ENCODE measurements around the gene IRF2BPL. TPM values are rescaled to one million over a fixed set of nuclear protein-coding genes. Genes with fewer than 3 reads are reported as not detected.

Gene IRF2BPL
- total RNA-seq (16.8 TPM), polyA plus RNA-seq (ENCODE audit: insufficient read depth in 1 of 8, insufficient read length in 8 of 8, low replicate concordance in 1 of 8) (10 to 100 TPM; 20.3 to 30.4 (median 25.2) TPM)
- long read RNA-seq, donor 1, full-length matches to known transcripts, result 27 of 27 reads
- long read RNA-seq, donor 1, partial matches to known transcripts, result 0 of 27 reads
- long read RNA-seq, donor 1, other reads (novel, unspliced or antisense), result 0 of 27 reads
- long read RNA-seq, donor 2, full-length matches to known transcripts, result 7 of 7 reads
- long read RNA-seq, donor 2, partial matches to known transcripts, result 0 of 7 reads
- long read RNA-seq, donor 2, other reads (novel, unspliced or antisense), result 0 of 7 reads
- long read RNA-seq, donor 3, full-length matches to known transcripts, result 50 of 50 reads
- long read RNA-seq, donor 3, partial matches to known transcripts, result 0 of 50 reads
- long read RNA-seq, donor 3, other reads (novel, unspliced or antisense), result 0 of 50 reads
- long read RNA-seq, donor 4, full-length matches to known transcripts, result 52 of 52 reads
- long read RNA-seq, donor 4, partial matches to known transcripts, result 0 of 52 reads
- long read RNA-seq, donor 4, other reads (novel, unspliced or antisense), result 0 of 52 reads
- long read RNA-seq, donor 5, full-length matches to known transcripts, result 116 of 116 reads
- long read RNA-seq, donor 5, partial matches to known transcripts, result 0 of 116 reads
- long read RNA-seq, donor 5, other reads (novel, unspliced or antisense), result 0 of 116 reads
- long read RNA-seq, donor 6, full-length matches to known transcripts, result 74 of 74 reads
- long read RNA-seq, donor 6, partial matches to known transcripts, result 0 of 74 reads
- long read RNA-seq, donor 6, other reads (novel, unspliced or antisense), result 0 of 74 reads
- long read RNA-seq, donor 7, full-length matches to known transcripts, result 59 of 59 reads
- long read RNA-seq, donor 7, partial matches to known transcripts, result 0 of 59 reads
- long read RNA-seq, donor 7, other reads (novel, unspliced or antisense), result 0 of 59 reads
- long read RNA-seq, donor 8, full-length matches to known transcripts, result 50 of 50 reads
- long read RNA-seq, donor 8, partial matches to known transcripts, result 0 of 50 reads
- long read RNA-seq, donor 8, other reads (novel, unspliced or antisense), result 0 of 50 reads
- long read RNA-seq, donor 9, full-length matches to known transcripts, result 50 of 50 reads
- long read RNA-seq, donor 9, partial matches to known transcripts, result 0 of 50 reads
- long read RNA-seq, donor 9, other reads (novel, unspliced or antisense), result 0 of 50 reads
- long read RNA-seq, donor 10, full-length matches to known transcripts, result 54 of 54 reads
- long read RNA-seq, donor 10, partial matches to known transcripts, result 0 of 54 reads
- long read RNA-seq, donor 10, other reads (novel, unspliced or antisense), result 0 of 54 reads
- long read RNA-seq, donor 11, full-length matches to known transcripts, result 52 of 52 reads
- long read RNA-seq, donor 11, partial matches to known transcripts, result 0 of 52 reads
- long read RNA-seq, donor 11, other reads (novel, unspliced or antisense), result 0 of 52 reads

DNA sequence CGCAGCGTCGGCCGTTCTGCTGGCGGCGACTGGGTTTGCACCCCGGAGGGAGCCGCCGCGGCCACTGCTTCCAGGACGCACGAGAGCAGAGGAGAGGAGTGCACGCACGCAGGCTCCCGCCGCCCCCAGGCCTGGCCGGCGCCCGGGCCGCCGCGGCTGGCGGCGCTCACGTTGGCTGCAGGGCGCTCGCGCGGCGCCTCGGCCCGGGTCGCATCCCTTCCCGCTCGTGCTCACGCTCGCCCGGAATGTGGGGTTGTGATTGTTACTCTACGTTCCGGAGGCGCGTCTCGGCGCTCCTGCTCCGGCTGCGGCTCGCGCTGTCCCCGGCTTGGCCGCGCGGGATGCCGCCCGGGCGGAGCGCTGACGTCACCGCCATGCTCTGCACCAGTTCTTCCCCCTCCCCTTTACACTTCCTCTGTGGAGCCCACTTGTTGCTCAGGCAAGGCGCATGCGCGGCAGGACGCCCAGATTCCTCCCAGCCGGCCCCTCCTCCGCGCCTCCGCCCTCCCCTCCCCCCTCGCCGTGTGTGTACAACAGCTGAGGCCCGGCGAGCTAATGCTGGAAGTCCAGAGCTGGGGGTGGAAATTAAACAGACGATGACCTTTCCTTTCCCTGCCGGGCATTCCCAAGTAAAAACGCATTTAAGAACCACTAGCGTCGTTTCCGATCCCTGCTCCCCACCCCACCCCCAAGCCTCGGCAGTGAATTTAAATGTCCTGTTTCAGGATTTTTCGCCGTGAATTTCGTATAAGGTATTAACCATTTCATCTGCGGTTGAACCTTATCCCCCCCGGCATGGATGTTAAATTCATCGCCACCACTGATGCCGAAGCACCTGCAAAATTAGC lies at the start of gene IRF2BPL:
TSS of gene IRF2BPL (minus strand) at position 325 of the 848 bp plus-strand sequence. CDS start 916 bp downstream, outside the sequence.
- peak; percentile 99 for DNase-seq
- peak within 1 kb of the TSS; percentile 92 for H3K4me3 ChIP-seq (ENCODE audit: low read length)
- no peaks in the 10 kb centered on the region for H3K27me3 ChIP-seq (ENCODE audit: control insufficient read depth, insufficient read depth, low read length)
- H3K36me3 ChIP-seq (ENCODE audit: control insufficient read depth, insufficient read depth, low read length), result peaks cover 13% of the 10 kb centered on the region
- H3K4me1 ChIP-seq (ENCODE audit: control insufficient read depth, insufficient read depth, low read length), result peaks cover 57% of the 10 kb centered on the region
- H3K9me3 ChIP-seq (replicated peaks; ENCODE audit: control insufficient read depth, low read depth, low read length), result no peaks in the 10 kb centered on the region
- under 1% methylated on average over 61 of the region's 84 CpGs for WGBS (ENCODE audit: insufficient coverage)
- H3K27ac ChIP-seq (ENCODE audit: low read length), result peak within 1 kb of the TSS; percentile 100

DNA sequence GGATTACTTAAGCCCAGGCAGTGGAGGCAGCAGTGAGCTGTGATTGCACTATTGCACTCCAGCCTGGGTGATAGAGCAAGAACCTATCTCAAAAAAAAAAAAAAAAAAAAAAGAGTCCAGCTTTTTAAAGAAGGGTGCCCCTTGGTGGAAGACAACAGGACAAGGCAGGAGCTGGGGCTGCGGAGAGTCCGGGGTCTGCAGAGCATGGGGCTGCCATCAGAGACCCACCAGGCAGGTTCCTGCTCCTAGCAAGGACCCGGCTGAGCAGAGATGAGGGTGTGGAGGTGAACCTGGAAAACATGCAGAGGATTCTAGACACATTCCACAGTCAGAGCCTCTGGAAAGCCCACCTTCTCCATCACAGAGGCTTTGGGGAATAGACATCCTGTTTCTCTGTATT lies 48.5 kb upstream of the IRF2BPL start:
- Histone ChIP-seq H3K27ac (ENCODE audit: low read length) (peak overlapping the region; percentile 82), H3K4me3 (ENCODE audit: low read length) (no peak overlapping the region), H3K4me1 (ENCODE audit: control insufficient read depth, insufficient read depth, low read length) (peaks cover 18% of the 10 kb centered on the region), H3K36me3 (ENCODE audit: control insufficient read depth, insufficient read depth, low read length) (no peaks in the 10 kb centered on the region), H3K9me3 (replicated peaks; ENCODE audit: control insufficient read depth, low read depth, low read length) (peaks cover 6% of the 10 kb centered on the region), H3K27me3 (ENCODE audit: control insufficient read depth, insufficient read depth, low read length) (no peaks in the 10 kb centered on the region)
- DNase-seq, result no peak
- 90% methylated on average over 2 of the region's 3 CpGs for WGBS (ENCODE audit: insufficient coverage)

DNA sequence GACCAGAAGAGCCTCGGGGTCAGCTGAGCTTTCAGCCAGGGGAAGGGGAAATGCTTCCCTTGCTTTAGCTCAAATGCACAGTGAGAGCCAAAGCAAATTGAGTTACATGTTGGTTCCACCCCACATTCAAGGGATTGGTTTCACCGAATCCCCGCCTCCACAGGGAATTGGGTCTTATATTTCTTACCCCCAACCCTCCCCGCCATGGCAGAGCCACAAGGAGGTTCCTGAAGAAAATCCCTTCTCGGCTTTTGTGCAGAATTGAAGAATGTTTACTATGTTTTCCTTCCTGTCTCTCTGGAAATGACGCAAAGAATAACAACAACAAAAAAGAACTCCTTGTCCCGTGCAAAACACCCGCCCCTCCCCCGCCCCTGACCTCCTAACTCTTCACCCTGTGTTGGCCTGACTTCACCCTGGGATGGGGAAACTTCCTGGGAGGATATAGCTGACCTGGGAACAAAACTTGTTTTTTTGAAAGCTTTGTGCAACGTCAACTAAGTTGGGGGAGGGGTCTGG lies 47.7 kb upstream of the IRF2BPL start:
- H3K4me3 ChIP-seq (ENCODE audit: low read length), result no peak overlapping the region

DNA sequence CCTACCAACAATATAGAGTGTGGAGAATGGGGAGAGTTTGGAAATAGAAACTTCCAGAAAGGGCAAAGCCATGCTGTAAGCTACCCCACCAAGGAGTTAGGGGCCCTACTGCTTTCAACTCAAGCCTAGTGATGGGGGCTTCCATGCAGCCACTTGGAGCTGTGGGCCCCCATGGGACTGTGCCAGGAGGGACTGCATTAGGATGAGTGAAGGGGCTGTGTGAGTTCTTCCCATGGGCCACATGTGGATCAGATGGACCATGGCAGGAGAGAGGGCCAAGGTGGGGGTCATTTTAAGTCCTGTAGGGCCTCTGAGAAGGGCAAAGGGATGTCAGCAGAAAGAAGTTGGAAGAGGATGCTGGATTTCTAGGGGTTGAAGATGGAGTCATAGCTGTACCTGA lies 46.5 kb upstream of the IRF2BPL start:
- no peak for DNase-seq
- no peak overlapping the region for H3K4me3 ChIP-seq (ENCODE audit: low read length)
- H3K9me3 ChIP-seq (replicated peaks; ENCODE audit: control insufficient read depth, low read depth, low read length), result peaks cover 2% of the 10 kb centered on the region
- H3K27me3 ChIP-seq (ENCODE audit: control insufficient read depth, insufficient read depth, low read length), result no peaks in the 10 kb centered on the region
- H3K36me3 ChIP-seq (ENCODE audit: control insufficient read depth, insufficient read depth, low read length), result no peaks in the 10 kb centered on the region
- peaks cover 24% of the 10 kb centered on the region for H3K4me1 ChIP-seq (ENCODE audit: control insufficient read depth, insufficient read depth, low read length)
- H3K27ac ChIP-seq (ENCODE audit: low read length), result no peak overlapping the region

More for the DNA sequence above, 47.7 kb upstream of the IRF2BPL start:
- DNase-seq, result peak; percentile 75
- Histone ChIP-seq H3K27ac (ENCODE audit: low read length) (peak overlapping the region; percentile 82), H3K4me1 (ENCODE audit: control insufficient read depth, insufficient read depth, low read length) (peaks cover 18% of the 10 kb centered on the region), H3K36me3 (ENCODE audit: control insufficient read depth, insufficient read depth, low read length) (no peaks in the 10 kb centered on the region), H3K9me3 (replicated peaks; ENCODE audit: control insufficient read depth, low read depth, low read length) (peaks cover 6% of the 10 kb centered on the region), H3K27me3 (ENCODE audit: control insufficient read depth, insufficient read depth, low read length) (no peaks in the 10 kb centered on the region)
- 0% methylated on average over 1 of the region's 10 CpGs for WGBS (ENCODE audit: insufficient coverage)

DNA sequence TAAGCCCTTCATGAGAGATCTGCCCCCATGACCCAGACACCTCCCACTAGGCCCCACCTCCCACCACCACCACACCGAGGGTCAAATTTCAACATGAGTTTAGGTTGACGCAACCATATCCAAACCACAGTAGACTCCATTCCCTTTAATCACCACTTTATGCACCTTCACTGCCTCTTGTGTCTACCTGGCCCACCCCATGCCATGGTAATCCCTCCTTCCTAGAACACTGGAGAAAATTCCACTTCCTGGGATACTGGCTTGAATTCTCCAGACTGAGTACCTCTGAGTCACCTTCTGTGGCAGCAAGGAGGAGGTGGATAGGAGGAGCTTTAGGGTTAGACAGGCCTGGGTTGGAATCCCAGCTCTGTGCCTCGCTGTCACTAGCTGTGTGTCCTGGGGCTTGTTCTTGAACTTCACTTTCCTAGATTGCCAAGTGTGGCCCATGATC lies 43.5 kb upstream of the IRF2BPL start:
- H3K9me3 ChIP-seq (replicated peaks; ENCODE audit: control insufficient read depth, low read depth, low read length), result no peaks in the 10 kb centered on the region
- peaks cover 32% of the 10 kb centered on the region for H3K4me1 ChIP-seq (ENCODE audit: control insufficient read depth, insufficient read depth, low read length)
- H3K27me3 ChIP-seq (ENCODE audit: control insufficient read depth, insufficient read depth, low read length), result no peaks in the 10 kb centered on the region
- WGBS (ENCODE audit: insufficient coverage), result 59% methylated on average over 3 of the region's 3 CpGs
- DNase-seq, result no peak
- no peak overlapping the region for H3K4me3 ChIP-seq (ENCODE audit: low read length)
- H3K36me3 ChIP-seq (ENCODE audit: control insufficient read depth, insufficient read depth, low read length), result no peaks in the 10 kb centered on the region
- no peak overlapping the region for H3K27ac ChIP-seq (ENCODE audit: low read length)

DNA sequence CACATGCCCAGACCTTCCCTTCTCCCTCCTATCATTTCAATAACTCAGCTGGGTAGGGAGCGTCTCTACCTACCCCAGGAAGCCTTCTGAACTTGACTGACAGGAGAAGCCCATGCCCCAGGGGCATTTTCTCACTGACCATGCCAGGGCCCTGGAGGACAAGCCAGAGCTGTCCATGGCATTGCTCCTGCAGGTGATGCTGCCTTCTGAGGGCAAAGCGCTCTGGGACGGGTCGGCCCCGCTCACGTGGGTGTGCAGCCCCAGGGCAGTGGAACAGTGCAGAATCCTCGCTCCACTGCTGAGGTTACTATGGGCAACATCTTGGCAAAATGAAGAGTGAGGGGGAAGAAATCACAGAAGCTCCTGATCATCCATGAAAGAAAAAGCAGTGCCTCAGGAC lies 41.0 kb upstream of the IRF2BPL start:
- H3K27ac ChIP-seq (ENCODE audit: low read length), result no peak overlapping the region
- DNase-seq, result no peak
- H3K27me3 ChIP-seq (ENCODE audit: control insufficient read depth, insufficient read depth, low read length), result no peaks in the 10 kb centered on the region
- H3K36me3 ChIP-seq (ENCODE audit: control insufficient read depth, insufficient read depth, low read length), result no peaks in the 10 kb centered on the region
- H3K9me3 ChIP-seq (replicated peaks; ENCODE audit: control insufficient read depth, low read depth, low read length), result no peaks in the 10 kb centered on the region
- H3K4me1 ChIP-seq (ENCODE audit: control insufficient read depth, insufficient read depth, low read length), result peaks cover 28% of the 10 kb centered on the region
- WGBS (ENCODE audit: insufficient coverage), result 91% methylated on average over 7 of the region's 7 CpGs
- no peak overlapping the region for H3K4me3 ChIP-seq (ENCODE audit: low read length)

DNA sequence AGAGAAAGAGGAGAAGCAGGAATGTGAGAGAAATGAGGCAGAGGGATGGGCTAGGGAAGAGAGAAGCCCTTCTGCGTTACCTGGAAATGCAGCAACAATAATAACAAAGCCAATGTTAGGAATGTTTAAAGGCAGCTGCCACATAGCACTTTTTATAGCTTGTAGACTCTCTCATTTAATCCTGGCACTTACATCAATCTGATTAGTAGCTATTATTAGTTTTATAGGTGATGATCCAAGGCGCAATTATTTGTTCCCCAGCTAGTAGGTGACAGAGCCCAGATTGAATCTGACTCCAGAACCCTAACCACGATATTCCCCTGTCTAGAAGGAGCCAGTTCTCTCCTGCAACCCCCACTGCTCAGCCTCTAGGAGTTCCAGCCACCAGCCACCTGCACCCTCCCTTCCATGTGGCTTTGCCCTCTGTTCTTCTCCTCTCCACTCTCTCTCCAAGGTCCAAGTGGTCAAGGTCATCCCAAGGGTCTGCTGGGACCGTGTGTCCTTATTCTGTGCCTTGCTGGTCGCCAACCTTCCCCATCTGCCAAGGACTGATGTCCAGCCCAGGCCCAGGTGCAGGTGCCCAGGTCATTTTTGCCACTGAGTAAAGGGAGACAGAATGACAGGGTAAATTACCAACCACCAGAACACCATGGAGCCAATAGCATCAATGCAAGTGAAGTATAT lies 40.2 kb upstream of the IRF2BPL start:
- Histone ChIP-seq H3K27ac (ENCODE audit: low read length) (no peak overlapping the region), H3K36me3 (ENCODE audit: control insufficient read depth, insufficient read depth, low read length) (no peaks in the 10 kb centered on the region), H3K27me3 (ENCODE audit: control insufficient read depth, insufficient read depth, low read length) (no peaks in the 10 kb centered on the region), H3K4me3 (ENCODE audit: low read length) (no peak overlapping the region), H3K9me3 (replicated peaks; ENCODE audit: control insufficient read depth, low read depth, low read length) (no peaks in the 10 kb centered on the region), H3K4me1 (ENCODE audit: control insufficient read depth, insufficient read depth, low read length) (peaks cover 37% of the 10 kb centered on the region)
- no peak for DNase-seq
- 41% methylated on average over 2 of the region's 5 CpGs for WGBS (ENCODE audit: insufficient coverage)

DNA sequence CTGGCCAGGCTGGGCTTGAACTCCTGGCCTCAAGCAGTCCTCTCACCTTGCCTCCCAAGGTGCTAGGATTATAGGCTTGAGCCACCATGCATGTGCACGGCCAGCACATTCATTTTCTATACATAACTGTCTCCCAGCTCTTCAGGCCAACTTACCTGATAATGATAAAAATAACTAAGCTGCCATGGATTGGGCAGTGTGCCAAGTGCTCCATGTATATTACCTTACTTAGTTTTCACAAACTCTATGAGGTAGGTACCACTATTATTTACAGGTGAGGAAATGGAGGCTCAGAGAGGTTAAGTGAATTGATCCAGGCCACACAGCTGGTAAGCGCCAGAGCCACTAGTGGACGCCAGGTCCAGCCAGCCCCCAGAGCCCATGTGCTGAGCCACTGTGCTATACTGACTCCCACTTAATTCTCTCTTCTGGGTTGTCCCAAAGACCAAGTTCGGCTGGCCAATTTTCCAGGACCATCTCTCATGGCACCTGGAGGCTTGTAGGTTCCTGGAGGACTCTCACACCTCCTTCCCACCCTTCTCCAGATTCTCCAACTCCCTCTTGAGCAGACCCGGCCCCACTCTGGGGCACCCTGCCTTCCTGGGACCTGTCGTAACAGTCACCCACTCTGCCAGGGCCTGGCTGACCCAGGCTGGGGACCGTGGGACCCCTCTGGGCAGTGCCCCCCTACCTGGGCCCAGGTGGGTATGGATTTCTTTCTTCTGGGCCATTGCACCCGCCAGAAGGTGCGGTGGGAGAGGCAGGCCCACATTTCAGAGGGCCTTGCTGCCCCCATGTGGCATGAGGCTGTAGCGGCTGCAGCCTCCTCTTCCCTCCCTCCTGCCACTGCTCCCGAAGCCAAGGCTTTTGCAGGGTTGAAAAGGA lies 39.4 kb upstream of the IRF2BPL start:
- Histone ChIP-seq H3K27ac (ENCODE audit: low read length) (no peak overlapping the region), H3K4me3 (ENCODE audit: low read length) (no peak overlapping the region), H3K36me3 (ENCODE audit: control insufficient read depth, insufficient read depth, low read length) (no peaks in the 10 kb centered on the region), H3K9me3 (replicated peaks; ENCODE audit: control insufficient read depth, low read depth, low read length) (no peaks in the 10 kb centered on the region), H3K27me3 (ENCODE audit: control insufficient read depth, insufficient read depth, low read length) (no peaks in the 10 kb centered on the region), H3K4me1 (ENCODE audit: control insufficient read depth, insufficient read depth, low read length) (peaks cover 43% of the 10 kb centered on the region)
- DNase-seq, result peak; percentile 80
- 74% methylated on average over 3 of the region's 11 CpGs for WGBS (ENCODE audit: insufficient coverage)
